ENCODE data around the gene KRT6A. TPM values are rescaled to one million over a fixed set of nuclear protein-coding genes. Genes with fewer than 3 reads are reported as not detected.

The KRT6A gene
- total and polyA plus RNA-seq, 10 of the 15 experiments (the other 5 are each of a cell fraction or from before 2014, with no cell fraction given), result 0.96 TPM; not detected in 9

DNA sequence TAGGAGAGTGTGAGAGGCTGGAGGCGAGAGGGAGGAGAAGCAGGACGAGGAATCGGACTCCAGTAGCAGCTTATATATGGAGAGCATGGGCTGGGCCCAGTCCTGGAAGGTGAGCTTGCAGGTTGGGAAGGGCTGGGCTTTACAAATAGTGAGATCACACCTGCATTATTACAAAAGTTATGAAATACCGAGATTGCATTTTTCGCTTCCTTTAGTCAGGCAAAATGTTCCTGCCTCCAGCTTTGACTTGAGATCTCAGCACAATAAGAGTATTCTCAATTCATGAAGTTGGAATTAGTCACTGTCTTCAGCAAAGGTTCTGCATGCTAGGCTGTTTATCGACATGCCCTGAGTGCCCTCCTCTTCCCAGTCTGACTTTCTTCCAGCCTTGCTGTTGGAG is 41.0 kb downstream of the KRT6A start, which contains the start of gene KRT6B:
TSS of gene KRT6B (minus strand) at position 46 of the 400 bp plus-strand sequence. CDS start 68 bp downstream, outside the sequence.
- FAIRE-seq, result no peak
- BruUV-seq (replicated peaks), result no TSS peak
- no peaks in the 10 kb centered on the region for H3K4me1 ChIP-seq (ENCODE audit: control insufficient read depth, insufficient read depth, low read length)
- no peak within 1 kb of the TSS for H3K27ac ChIP-seq (ENCODE audit: control insufficient read depth, insufficient read depth)
- intact Hi-C loops (cut with micrococcal nuclease; ENCODE audit: unreplicated experiment), result no loop called here
- H3K9ac ChIP-seq (ENCODE audit: control insufficient read depth, insufficient read depth, low read length), result no peak within 1 kb of the TSS
- CTCF ChIA-PET, result no interaction called here
- no peak within 1 kb of the TSS for H3K4me2 ChIP-seq (ENCODE audit: control insufficient read depth, insufficient read depth)
- no peak for ATAC-seq
- POLR2A ChIA-PET, result no interaction called here
- H2AFZ ChIP-seq (ENCODE audit: control insufficient read depth, low read depth, low read length), result no peak within 1 kb of the TSS
- RAD21 ChIA-PET (ENCODE audit: unreplicated experiment), result no interaction called here
- SMC1A ChIA-PET (ENCODE audit: uncharacterized antibody, unreplicated experiment), result interaction anchor here (1.4 kb wide), 1 partner anchor 7 kb away, joined by 3 read pairs; no protein-coding TSS in a partner anchor
- no peak for TF ChIP-seq NR2F1 (conservative IDR thresholded peaks at IDR 0.05)
- no peak for TF ChIP-seq GABPA (IDR thresholded peaks at IDR 0.05; ENCODE audit: low read depth)
- TF ChIP-seq, protein P1, sequence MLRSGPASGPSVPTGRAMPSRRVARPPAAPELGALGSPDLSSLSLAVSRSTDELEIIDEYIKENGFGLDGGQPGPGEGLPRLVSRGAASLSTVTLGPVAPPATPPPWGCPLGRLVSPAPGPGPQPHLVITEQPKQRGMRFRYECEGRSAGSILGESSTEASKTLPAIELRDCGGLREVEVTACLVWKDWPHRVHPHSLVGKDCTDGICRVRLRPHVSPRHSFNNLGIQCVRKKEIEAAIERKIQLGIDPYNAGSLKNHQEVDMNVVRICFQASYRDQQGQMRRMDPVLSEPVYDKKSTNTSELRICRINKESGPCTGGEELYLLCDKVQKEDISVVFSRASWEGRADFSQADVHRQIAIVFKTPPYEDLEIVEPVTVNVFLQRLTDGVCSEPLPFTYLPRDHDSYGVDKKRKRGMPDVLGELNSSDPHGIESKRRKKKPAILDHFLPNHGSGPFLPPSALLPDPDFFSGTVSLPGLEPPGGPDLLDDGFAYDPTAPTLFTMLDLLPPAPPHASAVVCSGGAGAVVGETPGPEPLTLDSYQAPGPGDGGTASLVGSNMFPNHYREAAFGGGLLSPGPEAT (IDR thresholded peaks at IDR 0.05; ENCODE audit: low read depth), result no peak
- TF ChIP-seq, protein P2, sequence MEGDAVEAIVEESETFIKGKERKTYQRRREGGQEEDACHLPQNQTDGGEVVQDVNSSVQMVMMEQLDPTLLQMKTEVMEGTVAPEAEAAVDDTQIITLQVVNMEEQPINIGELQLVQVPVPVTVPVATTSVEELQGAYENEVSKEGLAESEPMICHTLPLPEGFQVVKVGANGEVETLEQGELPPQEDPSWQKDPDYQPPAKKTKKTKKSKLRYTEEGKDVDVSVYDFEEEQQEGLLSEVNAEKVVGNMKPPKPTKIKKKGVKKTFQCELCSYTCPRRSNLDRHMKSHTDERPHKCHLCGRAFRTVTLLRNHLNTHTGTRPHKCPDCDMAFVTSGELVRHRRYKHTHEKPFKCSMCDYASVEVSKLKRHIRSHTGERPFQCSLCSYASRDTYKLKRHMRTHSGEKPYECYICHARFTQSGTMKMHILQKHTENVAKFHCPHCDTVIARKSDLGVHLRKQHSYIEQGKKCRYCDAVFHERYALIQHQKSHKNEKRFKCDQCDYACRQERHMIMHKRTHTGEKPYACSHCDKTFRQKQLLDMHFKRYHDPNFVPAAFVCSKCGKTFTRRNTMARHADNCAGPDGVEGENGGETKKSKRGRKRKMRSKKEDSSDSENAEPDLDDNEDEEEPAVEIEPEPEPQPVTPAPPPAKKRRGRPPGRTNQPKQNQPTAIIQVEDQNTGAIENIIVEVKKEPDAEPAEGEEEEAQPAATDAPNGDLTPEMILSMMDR (IDR thresholded peaks at IDR 0.05 in 2 of 3, conservative IDR thresholded peaks at IDR 0.05 in 1 of 3; ENCODE audit: control insufficient read depth in 2 of 3, extremely low read depth in 1 of 3, insufficient read depth in 1 of 3, low read depth in 3 of 3, low read length in 3 of 3), result no peak
- no peak for TF ChIP-seq ZNF24 (IDR thresholded peaks at IDR 0.05)
- TF ChIP-seq MEF2B (IDR thresholded peaks at IDR 0.05; ENCODE audit: partially characterized antibody, poor library complexity, severe bottlenecking), result no peak
- no peak for TF ChIP-seq ZNF274 (IDR thresholded peaks at IDR 0.05; ENCODE audit: insufficient read depth, insufficient read length)
- TF ChIP-seq NFXL1 (IDR thresholded peaks at IDR 0.05; ENCODE audit: borderline replicate concordance), result no peak
- no peak for TF ChIP-seq ZZZ3 (IDR thresholded peaks at IDR 0.05; ENCODE audit: control insufficient read depth, insufficient read length, low read depth)
- TF ChIP-seq ZNF622 (IDR thresholded peaks at IDR 0.05), result no peak
- no peak for TF ChIP-seq SREBF2 (IDR thresholded peaks at IDR 0.05; ENCODE audit: low read length)
- TF ChIP-seq JUND (IDR thresholded peaks at IDR 0.05; ENCODE audit: low read depth, low read length), result no peak
- TF ChIP-seq EP300 (IDR thresholded peaks at IDR 0.05; ENCODE audit: borderline replicate concordance in 1 of 2, control insufficient read depth in 1 of 2, low read depth in 2 of 2, low read length in 2 of 2), result no peak
- TF ChIP-seq RBBP5 (conservative IDR thresholded peaks at IDR 0.05), result no peak
- no peak for TF ChIP-seq CBFB (IDR thresholded peaks at IDR 0.05; ENCODE audit: low read depth)
- TF ChIP-seq PAX5 (IDR thresholded peaks at IDR 0.05; ENCODE audit: borderline replicate concordance, low read depth, low read length), result no peak
- TF ChIP-seq KLF5 (IDR thresholded peaks at IDR 0.05; ENCODE audit: partially characterized antibody), result no peak
- DNase-seq (ENCODE audit: low read depth, low spot score), result no peak
- H3K4me3 ChIP-seq, result no peak within 1 kb of the TSS
- WGBS (ENCODE audit: insufficient coverage, insufficient replicate concordance, low lambda C conversion rate, missing lambda C conversion rate), result 41% methylated on average over 6 of the region's 6 CpGs
- H3K79me2 ChIP-seq (ENCODE audit: control insufficient read depth, insufficient read depth, low read length), result no peaks in the 10 kb centered on the region
- no peaks in the 10 kb centered on the region for H3K9me3 ChIP-seq (replicated peaks; ENCODE audit: control insufficient read depth, insufficient read depth, low read length)
- in situ Hi-C loops (cut with MboI), result no loop called here
- no peaks in the 10 kb centered on the region for H4K20me1 ChIP-seq (ENCODE audit: control insufficient read depth, insufficient read depth)
- peaks cover 0 to 5% of the 10 kb centered on the region in 2 experiments; a peak in 3 of 4 replicates for H3K27me3 ChIP-seq (replicated peaks in 1 of 2; ENCODE audit: control insufficient read depth in 2 of 2, insufficient read depth in 2 of 2, low read length in 1 of 2)
- H3K36me3 ChIP-seq (ENCODE audit: control insufficient read depth in 2 of 2, insufficient read depth in 2 of 2, low read length in 1 of 2), result no peaks in the 10 kb centered on the region

All from GM12878 (cell line).